ENCODE data around the gene HYAL1.
A peak's percentile ranks its signal among the peaks of the same experiment; 100 is the strongest.
"Not testable (repeated sequence)": the region's sequence is repeated elsewhere in the genome, so short reads cannot be mapped to it uniquely, and the experiment has no call there.

HYAL1 gene

GRCh38 chr3:50270422-50271224, 32.8 kb downstream of the HYAL1 start:
- DNase-seq: no peak

- DNase-seq: no peak
Observed at GRCh38 chr3:50269977-50270413, 33.4 kb downstream of the HYAL1 start.

DNA sequence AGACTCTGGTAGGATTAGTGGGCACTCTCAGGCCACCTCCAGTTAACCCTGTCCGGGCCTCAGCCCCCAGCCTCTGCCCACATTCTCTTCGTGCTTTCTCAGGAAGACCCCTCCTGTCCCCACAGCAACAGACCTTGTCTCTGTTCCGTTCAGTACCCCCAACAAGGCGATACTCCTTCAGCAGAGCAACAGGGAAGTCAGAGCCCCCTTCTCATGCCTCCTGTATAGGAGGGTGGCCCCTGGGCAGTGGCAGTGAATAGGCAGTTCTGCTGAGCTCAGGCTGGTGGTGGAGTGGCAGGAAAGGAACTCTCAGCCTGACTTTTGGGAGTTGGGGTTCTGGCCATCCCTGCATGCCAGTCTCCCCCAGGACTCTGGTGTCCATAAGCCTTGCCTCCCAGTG, 33.9 kb downstream of the HYAL1 start:
- DNase-seq: no peak

GRCh38 chr3:50268703-50269451, 34.5 kb downstream of the HYAL1 start, which contains the start of gene SEMA3B:
SEMA3B (plus strand) TSS chr3:50269147; CDS start chr3:50269241, 94 bp downstream.
- no peak for DNase-seq

GRCh38 chr3:50268276-50268675, 35.1 kb downstream of the HYAL1 start:
- DNase-seq: no peak

GRCh38 chr3:50267280-50267913, 36.0 kb downstream of the HYAL1 start:
- no peak for DNase-seq

DNA sequence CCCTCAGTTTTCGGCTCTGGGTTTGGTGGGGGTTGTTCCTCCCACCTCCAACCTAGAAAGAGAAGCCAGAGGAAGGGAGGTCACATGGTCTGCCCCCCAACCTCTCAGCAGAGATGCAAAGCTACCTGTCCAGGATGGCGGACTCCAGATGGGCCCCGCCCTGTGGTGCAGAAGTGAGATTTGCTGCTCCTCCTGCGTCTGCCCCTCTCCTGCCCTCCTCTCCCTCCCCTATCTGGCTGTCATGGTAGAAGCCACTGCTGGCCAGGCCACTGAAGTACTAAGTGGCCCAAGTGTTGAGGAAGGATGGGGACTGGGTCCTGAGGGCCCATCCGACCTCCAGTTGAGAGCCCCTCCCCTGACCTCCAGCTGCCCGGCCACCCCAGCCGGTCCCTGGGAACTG, 36.5 kb downstream of the HYAL1 start:
- no peak for DNase-seq

- no peak for DNase-seq
Observed at GRCh38 chr3:50266017-50266416, 37.4 kb downstream of the HYAL1 start.

DNA sequence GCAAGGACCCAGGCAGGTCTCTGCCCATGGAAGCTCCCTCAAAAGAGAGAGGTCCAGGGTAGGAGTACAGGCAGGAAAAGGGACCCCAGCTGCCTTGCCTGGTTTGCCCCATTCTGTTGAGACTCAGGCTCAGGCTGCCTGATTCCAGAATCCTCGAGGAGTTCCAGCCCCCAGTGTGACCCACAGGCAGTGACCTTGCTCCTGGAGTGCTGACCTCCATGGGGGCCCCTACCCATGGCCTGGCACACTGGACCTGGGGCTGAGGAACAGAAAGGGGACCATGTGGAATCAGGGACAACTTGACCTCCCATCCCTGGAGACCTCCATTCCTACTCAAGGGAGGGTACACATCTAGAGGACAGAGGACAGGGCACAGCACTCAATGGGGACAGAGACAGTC, 37.8 kb downstream of the HYAL1 start:
- no peak for DNase-seq

DNA sequence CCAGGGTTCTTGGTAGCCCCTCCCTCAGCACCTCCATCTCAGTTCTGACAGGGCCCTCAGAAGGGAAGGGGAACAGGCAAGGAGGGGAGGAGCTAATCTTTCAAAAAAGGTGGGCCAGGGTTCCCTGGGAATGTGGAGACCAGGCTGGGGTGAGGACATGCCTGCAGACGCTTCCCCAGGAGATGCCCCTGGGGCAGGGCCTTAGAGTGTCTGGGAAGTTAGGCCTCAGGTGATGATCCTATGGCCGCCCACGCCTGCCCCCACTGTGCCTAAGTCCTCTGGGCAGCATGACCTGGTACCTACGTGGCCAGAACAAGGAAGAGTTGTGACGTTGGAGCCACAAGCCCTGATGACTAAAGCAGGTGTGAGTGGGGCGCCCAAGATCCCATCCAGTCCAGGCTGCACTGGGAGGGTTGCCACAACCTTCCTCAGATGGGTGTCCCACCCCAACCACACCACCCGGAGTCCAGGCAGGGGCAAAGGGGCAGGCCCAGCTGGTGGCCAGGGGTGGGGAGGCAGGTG, 38.3 kb downstream of the HYAL1 start:
- no peak for DNase-seq

- DNase-seq: no peak
Observed at GRCh38 chr3:50264383-50264963, 38.9 kb downstream of the HYAL1 start.

DNA sequence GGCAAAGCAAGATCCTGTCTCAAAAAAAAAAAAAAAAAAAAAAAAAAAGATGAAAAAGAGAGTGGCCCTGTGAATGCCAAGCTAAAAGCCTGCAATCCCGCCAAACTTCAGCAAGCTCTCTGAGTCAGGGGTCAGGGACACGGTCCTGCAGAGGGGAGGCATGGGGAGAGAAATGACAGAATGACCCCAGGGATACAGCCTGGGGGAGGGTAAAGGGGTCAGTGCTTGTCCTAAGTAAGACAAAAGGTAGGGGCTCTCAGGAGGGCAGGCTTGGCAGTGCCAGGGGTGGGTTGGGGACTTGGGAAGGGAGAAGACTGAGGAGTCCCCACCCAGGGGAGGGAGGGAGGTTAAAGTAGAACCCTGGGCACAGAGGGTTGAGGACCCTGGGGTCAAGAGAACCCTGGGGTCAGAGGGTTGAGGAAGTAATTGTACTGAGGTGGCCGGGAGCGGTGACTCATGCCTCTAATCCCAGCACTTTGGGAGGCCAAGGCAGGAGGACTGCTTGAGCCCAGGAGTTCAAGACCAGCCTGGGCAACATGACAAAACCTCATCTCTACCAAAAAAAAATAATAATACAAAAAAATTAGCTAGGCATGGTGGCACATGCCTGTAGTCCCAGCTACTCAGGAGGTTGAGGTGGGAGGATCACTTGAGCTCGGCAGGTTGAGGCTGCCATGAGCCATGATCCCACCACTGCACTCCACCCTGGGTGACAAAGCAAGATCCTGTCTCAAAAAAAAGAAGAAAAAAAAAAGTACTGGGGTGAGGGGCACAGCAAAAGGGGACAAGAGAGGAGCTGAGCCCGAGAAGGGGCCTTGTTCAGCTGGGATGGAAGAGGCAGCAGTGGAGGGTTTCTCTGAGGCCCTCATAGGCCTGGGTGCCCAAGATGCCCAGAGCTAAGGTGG, 39.6 kb downstream of the HYAL1 start:
- DNase-seq: no peak

DNA sequence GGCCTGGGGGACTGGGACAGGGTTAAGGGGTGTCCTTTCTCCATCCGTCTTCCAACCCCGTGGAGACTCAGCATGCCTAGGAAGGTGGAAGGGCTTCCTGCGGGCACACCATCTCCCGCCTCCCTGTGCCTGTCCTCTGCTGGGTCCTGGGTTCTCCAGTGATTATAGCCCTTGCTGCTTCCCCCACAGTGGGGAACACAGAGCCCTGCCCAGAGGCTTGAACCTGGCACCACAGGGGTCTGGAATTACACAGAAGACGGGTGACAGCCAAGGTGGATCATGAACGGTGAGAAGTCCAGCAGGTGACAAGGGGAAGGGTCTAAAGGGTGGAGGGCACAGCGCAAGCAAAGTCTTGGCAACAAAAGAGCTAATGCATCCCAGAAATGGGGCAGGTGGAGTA, 40.6 kb downstream of the HYAL1 start:
- no peak for DNase-seq

DNA sequence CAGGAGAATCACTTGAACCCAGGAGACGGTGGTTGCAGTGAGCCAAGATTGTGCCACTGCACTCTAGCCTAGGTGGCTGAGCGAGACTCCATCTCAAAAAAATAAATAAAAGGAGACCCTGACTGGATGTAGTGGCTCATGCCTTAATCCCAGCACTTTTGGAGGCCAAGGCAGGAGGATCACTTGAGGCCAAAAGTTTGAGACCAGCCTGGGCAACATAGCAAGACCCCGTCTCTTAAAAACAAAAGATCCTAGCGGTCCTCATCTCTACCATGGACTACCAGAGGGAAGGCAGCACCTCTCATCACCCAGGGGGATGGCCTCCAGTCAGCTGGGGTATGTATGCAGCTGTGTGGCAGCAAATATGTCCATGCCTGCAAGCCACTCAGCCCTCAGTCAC, 41.2 kb downstream of the HYAL1 start:
- DNase-seq: not testable (repeated sequence)

GRCh38 chr3:50261505-50261904, 41.9 kb downstream of the HYAL1 start:
- DNase-seq: no peak

- DNase-seq: no peak
Observed at GRCh38 chr3:50260942-50261441, 42.4 kb downstream of the HYAL1 start.

GRCh38 chr3:50260027-50260941, 43.1 kb downstream of the HYAL1 start:
- peak; percentile 42 for DNase-seq

DNA sequence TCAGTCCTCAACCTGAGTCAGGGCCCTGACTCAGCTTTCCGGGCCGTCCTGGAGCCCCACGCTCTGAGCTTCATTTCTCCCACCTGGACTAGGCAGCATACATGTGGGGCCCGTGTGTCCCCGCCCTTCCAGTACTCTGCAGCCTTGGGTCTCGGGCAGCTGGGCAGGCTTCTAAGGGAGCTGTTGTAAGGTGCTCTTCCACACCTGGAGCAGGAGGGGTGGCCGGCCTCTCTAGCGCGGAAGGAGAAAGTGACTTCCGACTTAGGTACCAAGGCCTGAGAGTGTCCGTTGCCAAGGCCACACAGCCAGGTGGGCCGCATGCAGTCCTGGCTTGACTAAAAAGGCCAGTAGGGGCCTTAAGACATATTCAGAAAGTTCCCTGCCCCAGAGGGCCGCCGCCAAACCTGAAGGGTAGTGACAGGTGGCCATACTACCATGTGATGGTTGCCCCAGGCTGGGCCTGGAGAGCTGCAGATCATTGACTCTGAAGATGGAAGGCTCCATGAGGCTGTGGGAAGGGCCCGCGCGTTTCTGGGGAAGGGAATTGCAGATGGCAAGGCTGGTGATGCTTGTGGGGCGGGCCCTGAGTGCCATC, 43.8 kb downstream of the HYAL1 start:
- no peak for DNase-seq

- no peak for DNase-seq
Observed at GRCh38 chr3:50258979-50259378, 44.4 kb downstream of the HYAL1 start.

GRCh38 chr3:50258029-50258680, 45.2 kb downstream of the HYAL1 start:
- DNase-seq: no peak
